HL-60 (cell line): ENCODE data around the gene GPRC5B.

Experiments used
- CTCF ChIP-seq: IDR thresholded peaks from one replicate; pipeline ENCODE4 v1.5.1; 2011; ENCODE audit warnings: low read length, control low read depth, inconsistent platforms; ENCODE audit not compliant: insufficient read depth
- GABPA ChIP-seq: IDR thresholded peaks from 2 replicates; pipeline ENCODE4 v1.6.1; 2012; ENCODE audit warnings: low read depth
- REST ChIP-seq: IDR thresholded peaks from 2 replicates; pipeline ENCODE4 v1.6.1; 2012; ENCODE audit warnings: low read depth; ENCODE audit not compliant: insufficient replicate concordance

- no peak for TF ChIP-seq CTCF
- no peak for TF ChIP-seq REST
- no peak for TF ChIP-seq GABPA
Observed at GRCh38 chr16:19841184-19841583, 43.5 kb downstream of the GPRC5B start.
